Keratinocyte (primary cell): ENCODE measurements around the gene HS3ST6.
"Not testable (repeated sequence)": the region's sequence is repeated elsewhere in the genome, so short reads cannot be mapped to it uniquely, and the experiment has no call there.

ENCODE experiments used
- CTCF ChIP-seq, 3 experiments: IDR thresholded peaks in 1 of 3; conservative IDR thresholded peaks in 1 of 3; optimal IDR thresholded peaks in 1 of 3; 2 replicates in 2 of 3; 3 replicates in 1 of 3; pipeline versions ENCODE3 to v1.5.1; 2011; ENCODE audit warnings: low read length in 3 of 3, mild to moderate bottlenecking in 3 of 3, moderate library complexity in 2 of 3, control low read depth in 1 of 3, inconsistent platforms in 1 of 3; ENCODE audit not compliant: insufficient read depth in 2 of 3; ENCODE audit errors: extremely low read depth in 1 of 3
- EZH2 ChIP-seq: IDR thresholded peaks from one replicate; pipeline ENCODE4 v1.6.1; 2012; ENCODE audit warnings: inconsistent platforms, mild to moderate bottlenecking, low read length, moderate library complexity

- not testable (repeated sequence) for TF ChIP-seq CTCF (optimal IDR thresholded peaks at IDR 0.05 in 1 of 3, IDR thresholded peaks at IDR 0.05 in 1 of 3, conservative IDR thresholded peaks at IDR 0.05 in 1 of 3; ENCODE audit: extremely low read depth in 1 of 3, insufficient read depth in 2 of 3, low read length in 3 of 3); EZH2
These were observed 39.4 kb upstream of the HS3ST6 start for GRCh38 chr16:1957434-1958142.
